Muscle of leg (tissue), 11 donors: Measurements from ENCODE around the gene IGF1R. TPM values are rescaled to one million over a fixed set of nuclear protein-coding genes. Genes with fewer than 3 reads are reported as not detected.

Source experiments
- DNase-seq: peaks from one replicate; pipeline ENCODE4 v3.0.0; 2013
- H3K27ac ChIP-seq: one replicate; pipeline ENCODE4 v1.5.1; 2013; ENCODE audit warnings: mild to moderate bottlenecking, low read length, control low read depth
- H3K27me3 ChIP-seq: one replicate; pipeline ENCODE4 v1.6.1; 2013; ENCODE audit warnings: low read length; ENCODE audit not compliant: control insufficient read depth, insufficient read depth
- H3K36me3 ChIP-seq: one replicate; pipeline ENCODE4 v1.6.1; 2013; ENCODE audit warnings: low read length; ENCODE audit not compliant: control insufficient read depth, insufficient read depth
- H3K4me1 ChIP-seq: one replicate; pipeline ENCODE4 v1.6.1; 2013; ENCODE audit warnings: low read length; ENCODE audit not compliant: control insufficient read depth, insufficient read depth
- H3K4me3 ChIP-seq: one replicate; pipeline ENCODE4 v1.5.1; 2013; ENCODE audit warnings: low read length, control low read depth
- H3K9me3 ChIP-seq: replicated peaks from 2 replicates; pipeline ENCODE4 v1.6.1; 2013; ENCODE audit warnings: low read depth, low read length; ENCODE audit not compliant: control insufficient read depth
- WGBS: methylation state at CpG from one replicate; pipeline ENCODE4 v1.1.5; 2013; ENCODE audit warnings: missing lambda C conversion rate; ENCODE audit not compliant: insufficient coverage; 5-methylcytosine and 5-hydroxymethylcytosine counted together
- polyA plus RNA-seq, 8 donors: library from polyadenylated mRNA; unstranded; fragments of 120-200 nt; gene quantifications; one replicate each; pipeline versions ENCODE4 v1.2.1 to v1.2.3, GENCODE V29; 2013; ENCODE audit warnings: inconsistent platforms in 1 of 8, low replicate concordance in 1 of 8; ENCODE audit not compliant: insufficient read length in 8 of 8, insufficient read depth in 1 of 8
- total RNA-seq: library from RNA; stranded (reverse); fragments of 120-200 nt; gene quantifications from one replicate; pipeline ENCODE4 v1.2.4, GENCODE V29; 2013

IGF1R gene
- total and polyA plus RNA-seq, 9 donors: 13.0 to 19.7 (median 18.3) TPM

- Histone ChIP-seq H3K4me3 (no peak overlapping the region), H3K9me3 (no peaks in the 10 kb centered on the region), H3K36me3 (peaks cover 60% of the 10 kb centered on the region), H3K27ac (peak overlapping the region; percentile 85), H3K27me3 (no peaks in the 10 kb centered on the region), H3K4me1 (peaks cover 63% of the 10 kb centered on the region)
- WGBS: 66% methylated on average over 6 of the region's 16 CpGs
- DNase-seq: no peak
Observed at GRCh38 chr15:98953968-98954367, 305.6 kb downstream of the IGF1R start.

- no peaks in the 10 kb centered on the region for H3K27me3 ChIP-seq
- no peak overlapping the region for H3K4me3 ChIP-seq
- WGBS: 53% methylated on average over 2 of the region's 5 CpGs
- peak overlapping the region; percentile 85 for H3K27ac ChIP-seq
- H3K4me1 ChIP-seq: peaks cover 63% of the 10 kb centered on the region
- no peaks in the 10 kb centered on the region for H3K9me3 ChIP-seq
- peak; percentile 74 for DNase-seq
- peaks cover 59% of the 10 kb centered on the region for H3K36me3 ChIP-seq
Observed at GRCh38 chr15:98954411-98954810, 306.1 kb downstream of the IGF1R start.

GRCh38 chr15:98955331-98955730 lies 307.0 kb downstream of the IGF1R start:
- 67% methylated on average over 6 of the region's 8 CpGs for WGBS
- Histone ChIP-seq H3K27me3 (no peaks in the 10 kb centered on the region), H3K27ac (peak overlapping the region; percentile 85), H3K36me3 (peaks cover 57% of the 10 kb centered on the region), H3K9me3 (no peaks in the 10 kb centered on the region), H3K4me3 (no peak overlapping the region), H3K4me1 (peaks cover 63% of the 10 kb centered on the region)
- DNase-seq: peak; percentile 85

GRCh38 chr15:98955961-98956723 lies 307.8 kb downstream of the IGF1R start:
- DNase-seq: peak; percentile 51
- Histone ChIP-seq H3K36me3 (peaks cover 54% of the 10 kb centered on the region), H3K27ac (peak overlapping the region; percentile 66), H3K27me3 (no peaks in the 10 kb centered on the region), H3K9me3 (no peaks in the 10 kb centered on the region), H3K4me1 (peaks cover 58% of the 10 kb centered on the region), H3K4me3 (no peak overlapping the region)
- 76% methylated on average over 25 of the region's 25 CpGs for WGBS

- 84% methylated on average over 34 of the region's 39 CpGs for WGBS
- peaks cover 49% of the 10 kb centered on the region for H3K4me1 ChIP-seq
- DNase-seq: no peak
- H3K27me3 ChIP-seq: no peaks in the 10 kb centered on the region
- peak overlapping the region; percentile 7 for H3K27ac ChIP-seq
- H3K9me3 ChIP-seq: peaks cover 6% of the 10 kb centered on the region
- peaks cover 53% of the 10 kb centered on the region for H3K36me3 ChIP-seq
- H3K4me3 ChIP-seq: no peak overlapping the region
Observed at GRCh38 chr15:98956796-98957553, 308.6 kb downstream of the IGF1R start.

- H3K36me3 ChIP-seq: peaks cover 54% of the 10 kb centered on the region
- H3K27ac ChIP-seq: no peak overlapping the region
- no peaks in the 10 kb centered on the region for H3K27me3 ChIP-seq
- H3K4me1 ChIP-seq: peaks cover 43% of the 10 kb centered on the region
- WGBS: 77% methylated on average over 6 of the region's 6 CpGs
- no peak for DNase-seq
- no peak overlapping the region for H3K4me3 ChIP-seq
- H3K9me3 ChIP-seq: peaks cover 6% of the 10 kb centered on the region
Observed at GRCh38 chr15:98957655-98958054, 309.3 kb downstream of the IGF1R start.

- Histone ChIP-seq H3K27ac (no peak overlapping the region), H3K9me3 (peaks cover 6% of the 10 kb centered on the region), H3K4me1 (peaks cover 40% of the 10 kb centered on the region), H3K4me3 (no peak overlapping the region), H3K36me3 (peaks cover 55% of the 10 kb centered on the region), H3K27me3 (no peaks in the 10 kb centered on the region)
- DNase-seq: no peak
- WGBS: 98% methylated on average over 7 of the region's 11 CpGs
Observed at GRCh38 chr15:98958076-98958475, 309.7 kb downstream of the IGF1R start.

DNA sequence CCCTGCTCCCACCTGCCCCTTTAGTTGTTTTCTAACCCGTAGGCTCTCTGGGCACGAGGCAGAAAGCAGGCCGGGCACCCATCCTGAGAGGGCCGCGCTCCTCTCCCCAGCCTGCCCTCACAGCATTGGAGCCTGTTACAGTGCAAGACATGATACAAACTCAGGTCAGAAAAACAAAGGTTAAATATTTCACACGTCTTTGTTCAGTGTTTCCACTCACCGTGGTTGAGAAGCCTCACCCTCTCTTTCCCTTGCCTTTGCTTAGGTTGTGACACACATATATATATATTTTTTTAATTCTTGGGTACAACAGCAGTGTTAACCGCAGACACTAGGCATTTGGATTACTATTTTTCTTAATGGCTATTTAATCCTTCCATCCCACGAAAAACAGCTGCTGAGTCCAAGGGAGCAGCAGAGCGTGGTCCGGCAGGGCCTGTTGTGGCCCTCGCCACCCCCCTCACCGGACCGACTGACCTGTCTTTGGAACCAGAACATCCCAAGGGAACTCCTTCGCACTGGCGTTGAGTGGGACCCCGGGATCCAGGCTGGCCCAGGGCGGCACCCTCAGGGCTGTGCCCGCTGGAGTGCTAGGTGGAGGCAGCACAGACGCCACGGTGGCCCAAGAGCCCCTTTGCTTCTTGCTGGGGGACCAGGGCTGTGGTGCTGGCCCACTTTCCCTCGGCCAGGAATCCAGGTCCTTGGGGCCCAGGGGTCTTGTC lies 310.7 kb downstream of the IGF1R start:
- Histone ChIP-seq H3K27ac (no peak overlapping the region), H3K27me3 (no peaks in the 10 kb centered on the region), H3K9me3 (peaks cover 6% of the 10 kb centered on the region), H3K4me1 (peaks cover 30% of the 10 kb centered on the region), H3K36me3 (peaks cover 51% of the 10 kb centered on the region), H3K4me3 (no peak overlapping the region)
- 83% methylated on average over 18 of the region's 22 CpGs for WGBS
- DNase-seq: no peak

- no CpG with 5 or more reads among the region's 3 CpGs for WGBS
- DNase-seq: no peak
- H3K4me1 ChIP-seq: peaks cover 24% of the 10 kb centered on the region
- no peak overlapping the region for H3K4me3 ChIP-seq
- H3K36me3 ChIP-seq: peaks cover 51% of the 10 kb centered on the region
- no peaks in the 10 kb centered on the region for H3K27me3 ChIP-seq
- no peak overlapping the region for H3K27ac ChIP-seq
- H3K9me3 ChIP-seq: peaks cover 6% of the 10 kb centered on the region
Observed at GRCh38 chr15:98959640-98960007, 311.3 kb downstream of the IGF1R start.

GRCh38 chr15:98960555-98961050 lies 312.3 kb downstream of the IGF1R start:
- DNase-seq: no peak
- no peaks in the 10 kb centered on the region for H3K27me3 ChIP-seq
- H3K36me3 ChIP-seq: peaks cover 51% of the 10 kb centered on the region
- no peak overlapping the region for H3K27ac ChIP-seq
- WGBS: 88% methylated on average over 21 of the region's 21 CpGs
- H3K4me3 ChIP-seq: no peak overlapping the region
- H3K9me3 ChIP-seq: peaks cover 6% of the 10 kb centered on the region
- H3K4me1 ChIP-seq: peaks cover 20% of the 10 kb centered on the region
